HG03469 (cell line): Measurements from ENCODE around the gene TFCP2L1.

Experiments used
- ATAC-seq: cut with Tn5 transposase; IDR thresholded peaks from one replicate; pipeline ENCODE4 v1.9.1; 2021; ENCODE audit warnings: mild to moderate bottlenecking, moderate library complexity, moderate number of reproducible peaks; ENCODE audit not compliant: unreplicated experiment

The TFCP2L1 gene

DNA sequence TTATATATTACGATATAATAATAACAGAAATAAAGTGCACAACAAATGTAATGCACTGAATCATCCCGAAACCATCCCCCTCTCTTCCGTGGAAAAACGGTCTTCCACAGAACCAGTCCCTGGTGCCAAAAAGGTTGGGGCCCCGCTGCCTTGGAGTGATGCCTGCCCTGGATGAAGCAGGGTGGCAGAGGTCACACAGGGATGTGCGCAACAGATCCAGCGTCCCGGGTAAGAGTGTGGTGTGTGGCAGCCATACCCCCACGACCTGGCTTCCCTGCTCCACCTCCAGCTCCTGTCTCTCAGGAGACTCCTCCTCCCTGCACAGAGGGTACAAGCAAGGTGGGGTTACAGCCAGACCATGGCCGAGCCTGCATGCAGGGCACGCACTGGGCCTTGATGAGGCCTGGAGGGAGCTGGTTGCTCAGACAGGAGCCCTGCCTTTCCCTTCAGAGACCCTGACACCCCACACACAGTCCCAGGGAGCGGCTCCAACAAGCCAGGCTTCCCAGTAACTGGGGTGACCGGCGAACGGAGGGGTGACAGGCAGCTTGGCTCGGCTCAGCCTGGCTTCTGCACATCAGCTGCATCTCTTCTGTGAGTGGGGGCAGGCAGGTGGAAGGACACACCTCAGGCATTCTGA is 41.1 kb downstream of the TFCP2L1 start:
- no peak for ATAC-seq

DNA sequence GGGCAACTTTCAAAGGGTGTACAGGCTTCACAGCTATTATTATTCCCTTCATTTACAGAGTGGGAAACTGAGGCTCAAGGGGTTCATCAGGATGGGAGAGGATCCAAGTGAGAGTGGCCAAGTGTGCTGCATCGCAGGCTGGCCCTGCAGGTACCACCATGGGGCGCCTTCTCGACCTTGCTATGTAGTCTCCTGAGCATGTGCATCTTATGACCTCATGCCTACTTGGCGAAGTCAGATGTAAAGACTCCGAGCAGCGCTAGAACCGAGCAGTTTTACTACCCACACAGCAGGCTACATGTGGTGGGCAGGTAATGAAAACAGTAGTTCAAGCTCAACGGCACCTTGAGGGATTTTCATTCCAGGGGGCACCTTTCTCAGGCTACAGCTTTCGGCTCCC is 42.0 kb downstream of the TFCP2L1 start:
- ATAC-seq = no peak

DNA sequence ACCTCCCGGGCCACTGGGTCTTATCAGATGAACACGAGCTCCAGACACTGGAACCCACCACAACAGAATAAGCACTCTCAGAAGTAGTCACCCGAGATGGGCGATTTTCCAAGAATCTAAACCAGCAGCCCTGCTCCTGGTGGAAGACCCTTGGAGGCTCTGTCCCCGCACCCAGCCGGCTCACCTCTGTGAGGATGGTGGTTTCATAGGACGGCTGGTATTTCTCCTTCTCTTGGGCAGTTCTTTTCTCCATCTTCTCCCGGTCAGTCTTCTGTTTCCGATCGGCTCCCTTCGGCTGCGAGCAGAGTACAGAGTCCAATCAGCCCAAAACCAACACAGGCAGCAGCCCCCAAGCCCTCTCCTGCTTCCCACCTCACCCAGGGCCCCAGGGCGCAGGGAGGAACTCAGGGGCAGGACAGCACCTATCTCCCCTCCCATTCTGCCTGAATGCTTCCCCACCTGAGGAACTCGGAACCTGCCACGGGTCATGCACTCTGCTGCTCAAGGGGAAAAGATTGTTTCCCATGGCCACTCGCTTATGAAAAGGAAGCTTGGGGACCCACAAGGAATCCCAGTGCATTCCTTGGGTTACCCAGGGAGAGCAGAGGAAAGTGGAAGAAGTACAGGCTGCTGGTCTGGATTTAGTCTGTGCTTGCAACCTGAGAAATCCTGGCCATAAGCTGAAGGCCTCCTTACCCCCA is 42.7 kb downstream of the TFCP2L1 start:
- ATAC-seq = no peak

DNA sequence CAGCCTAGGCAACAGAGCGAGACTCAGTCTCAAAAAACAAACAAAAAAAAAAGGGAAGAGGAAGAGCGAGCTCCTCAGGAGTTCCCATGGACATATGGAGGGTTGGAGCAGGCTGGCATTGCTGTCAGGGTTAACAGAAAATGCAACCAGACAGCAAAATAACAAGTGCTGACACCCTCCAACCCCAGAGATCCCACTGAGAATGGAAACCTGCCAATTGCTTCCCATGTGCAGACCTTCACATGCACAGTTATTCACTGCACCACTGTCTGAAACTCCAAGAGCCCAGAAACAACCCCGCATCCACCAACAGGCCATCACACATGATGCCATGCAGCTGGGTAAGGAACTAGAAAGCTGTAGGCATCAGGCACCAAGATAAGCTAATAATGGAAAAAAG is 43.5 kb downstream of the TFCP2L1 start:
- no peak for ATAC-seq

DNA sequence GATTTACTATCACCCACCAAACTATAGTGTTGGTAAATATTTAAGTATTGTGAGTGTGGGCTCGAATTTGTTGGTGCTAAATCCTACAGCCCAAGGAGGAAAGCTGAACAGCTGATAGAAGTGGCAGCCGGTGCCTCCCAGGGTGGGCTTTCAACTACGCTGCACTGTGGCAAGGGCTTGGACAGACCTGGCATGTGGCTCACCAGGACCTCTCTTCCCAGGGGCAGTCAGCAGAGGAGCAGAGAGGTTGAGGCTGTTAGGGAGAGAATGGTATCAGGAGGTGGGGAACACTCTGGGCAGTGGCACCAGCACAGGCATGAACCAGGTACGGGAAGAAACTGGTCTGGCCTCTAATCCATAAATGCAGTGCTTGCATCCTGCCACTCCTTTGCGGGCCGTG is 44.6 kb downstream of the TFCP2L1 start:
- ATAC-seq = no peak

DNA sequence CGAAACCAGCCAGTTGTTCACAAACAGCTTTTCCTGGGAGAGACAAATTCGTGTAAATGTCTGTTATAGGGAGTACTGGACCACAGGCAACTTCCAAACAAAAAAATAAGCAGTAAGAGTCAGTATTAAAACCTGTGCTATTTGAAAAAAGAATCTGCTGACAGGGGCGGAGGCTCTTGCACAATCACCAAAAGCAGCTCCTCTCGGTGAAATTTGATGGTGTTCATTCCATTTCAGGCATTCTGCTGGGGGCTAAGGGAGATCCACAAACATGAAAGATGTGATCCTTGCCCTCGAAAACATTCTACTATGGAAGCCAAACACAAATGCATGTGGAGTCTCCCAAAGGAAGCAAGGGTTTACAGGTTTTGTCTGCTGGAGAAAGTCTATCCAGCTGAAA is 45.0 kb downstream of the TFCP2L1 start:
- no peak for ATAC-seq

DNA sequence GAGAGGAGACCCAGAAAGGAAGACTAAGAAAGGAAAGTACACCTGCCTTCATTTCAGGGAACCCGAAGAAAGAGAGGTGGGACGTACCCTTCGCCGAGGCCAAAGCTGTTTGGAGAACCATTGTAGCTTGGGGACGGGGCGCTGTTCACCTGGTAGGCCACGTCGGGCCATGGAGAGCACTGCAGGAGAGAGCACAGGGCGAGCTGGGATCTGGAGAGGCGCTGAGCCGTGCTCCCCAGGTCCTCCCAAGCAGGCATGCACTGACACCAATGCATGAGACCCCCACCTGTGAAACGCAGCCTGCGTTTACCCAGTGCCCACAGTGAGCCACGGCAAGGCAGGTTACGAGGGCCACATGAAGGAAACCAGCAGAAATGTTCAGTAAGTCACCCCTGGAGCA is 45.5 kb downstream of the TFCP2L1 start:
- ATAC-seq = no peak

DNA sequence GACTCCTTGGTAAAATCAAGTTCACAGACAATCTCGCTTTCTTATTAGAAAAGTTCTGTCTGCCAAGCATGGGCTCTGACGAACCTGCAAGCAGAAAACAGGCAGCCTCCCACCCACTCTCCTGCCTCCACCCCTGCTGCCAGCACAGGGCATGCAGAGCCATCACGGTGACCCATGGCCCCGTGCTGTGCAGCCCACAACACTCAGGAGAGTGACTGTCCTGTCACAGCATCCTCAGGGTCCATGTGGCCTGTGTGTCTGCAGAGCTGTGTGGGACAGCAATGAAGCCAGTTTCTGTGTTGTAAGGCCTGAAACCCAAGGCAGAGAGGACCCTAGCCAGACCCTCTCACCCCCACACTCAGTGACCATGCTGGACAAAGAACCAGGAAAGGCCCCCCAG is 46.2 kb downstream of the TFCP2L1 start:
- no peak for ATAC-seq

DNA sequence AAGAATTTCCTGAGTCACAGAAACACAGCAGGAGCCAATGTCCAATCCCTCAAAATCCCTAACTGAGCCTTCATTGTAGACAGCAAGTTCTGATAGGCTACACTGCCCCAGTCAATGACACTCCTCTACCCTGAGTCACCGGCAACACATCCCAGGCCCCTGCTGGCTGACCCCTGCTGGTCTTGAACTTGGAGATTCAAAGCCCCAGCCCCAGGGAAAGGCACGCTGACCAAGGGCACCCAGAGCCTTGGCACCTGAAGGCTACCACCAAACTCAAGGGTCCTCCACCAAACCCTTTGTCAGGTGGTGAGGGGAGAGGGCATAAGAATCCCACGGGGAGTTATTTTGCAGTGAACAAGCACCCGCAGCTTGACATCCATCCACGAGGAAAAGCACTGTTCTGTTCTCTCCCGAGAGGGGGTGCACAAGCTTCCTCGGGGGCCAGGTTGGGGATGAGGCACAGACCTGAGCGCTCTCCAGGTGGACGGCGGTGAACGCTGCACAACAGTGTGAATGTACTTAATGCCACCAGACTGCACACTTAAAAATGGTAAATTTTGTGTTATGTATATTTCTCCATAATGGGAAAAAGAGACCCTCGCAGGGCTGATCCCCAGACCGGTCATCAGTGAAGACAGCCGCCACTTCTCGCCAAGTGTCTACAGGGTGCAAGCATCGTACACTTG is 46.9 kb downstream of the TFCP2L1 start:
- no peak for ATAC-seq

DNA sequence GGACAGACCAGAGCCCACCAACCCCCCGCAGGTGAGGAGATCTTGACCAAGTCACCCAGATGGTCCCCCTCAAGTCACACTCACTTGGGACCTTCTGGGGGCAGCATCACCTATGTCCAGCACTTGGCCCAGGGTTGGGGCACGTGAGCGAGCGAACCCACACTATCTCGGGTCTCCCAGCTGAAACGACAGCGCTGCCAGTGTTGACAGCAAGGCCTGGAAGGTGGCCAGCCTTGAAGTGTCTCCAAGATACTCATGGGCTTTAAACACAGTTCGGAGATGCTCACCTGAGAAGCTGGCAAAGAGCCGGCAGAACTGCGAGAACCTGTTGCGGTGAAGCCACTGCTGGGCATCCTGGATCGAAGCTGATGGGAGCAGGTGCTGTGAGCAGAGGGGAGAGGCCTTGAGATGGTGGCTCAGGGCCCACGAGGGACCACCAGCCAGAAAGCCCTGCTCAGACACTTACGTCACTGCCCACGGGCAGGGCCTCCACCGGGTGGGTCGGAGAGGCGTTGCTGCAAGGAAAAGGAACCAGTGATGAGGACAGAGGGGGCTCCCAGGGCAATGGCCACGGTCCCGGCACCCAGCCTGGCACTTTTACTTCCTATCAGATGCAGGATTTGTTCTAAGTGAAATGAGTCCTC is 47.5 kb downstream of the TFCP2L1 start:
- no peak for ATAC-seq

DNA sequence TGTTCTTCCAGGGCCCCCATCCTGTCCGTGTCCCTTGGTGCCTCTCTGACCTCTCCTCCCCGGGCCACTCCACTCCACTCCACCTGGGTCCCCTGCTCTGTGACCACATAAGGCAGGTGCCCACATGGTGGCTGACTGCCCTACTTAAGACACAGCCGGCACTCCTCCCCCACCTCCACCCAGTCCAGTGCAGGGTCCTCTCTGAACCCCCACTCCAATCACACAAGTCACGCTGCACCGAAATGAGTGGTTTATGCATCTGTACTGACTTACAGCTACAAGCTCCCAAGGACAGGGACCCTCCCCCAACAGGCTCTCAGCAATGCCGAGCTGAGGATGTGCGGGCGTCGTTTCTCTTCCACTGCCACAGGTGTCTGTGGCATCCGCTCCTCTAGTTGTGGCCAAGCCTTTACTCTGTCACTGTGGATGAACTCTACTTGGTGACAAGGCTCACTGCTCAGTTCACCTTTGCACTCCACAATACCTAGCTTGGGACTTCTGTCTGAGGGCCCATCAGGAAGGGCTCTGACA is 48.3 kb downstream of the TFCP2L1 start:
- no peak for ATAC-seq

DNA sequence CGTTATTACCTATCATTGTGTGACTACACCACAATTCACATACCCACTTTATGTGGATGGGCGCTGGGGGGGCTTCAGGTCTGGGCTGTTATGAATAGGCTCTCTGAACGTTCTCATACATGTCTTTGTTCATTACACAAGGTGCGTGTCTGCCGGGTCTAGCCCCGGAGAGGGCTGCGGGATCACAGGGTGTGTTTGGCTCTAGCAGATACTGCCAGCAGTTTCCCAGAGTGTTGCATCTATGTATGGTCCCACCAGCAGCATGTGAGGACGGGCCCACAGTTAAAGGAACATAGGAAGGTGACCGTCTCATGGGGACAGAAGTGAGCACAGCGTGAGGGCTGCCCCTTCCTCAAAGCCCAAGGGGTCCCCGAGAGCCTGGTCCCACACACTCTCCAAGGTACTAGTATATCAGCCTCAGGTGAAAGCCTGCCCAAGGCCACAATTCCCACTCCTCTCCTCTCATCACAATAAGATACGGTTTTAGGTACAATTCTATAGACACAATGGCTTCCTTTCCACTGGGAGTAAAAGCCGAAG is 48.8 kb downstream of the TFCP2L1 start:
- ATAC-seq = no peak

DNA sequence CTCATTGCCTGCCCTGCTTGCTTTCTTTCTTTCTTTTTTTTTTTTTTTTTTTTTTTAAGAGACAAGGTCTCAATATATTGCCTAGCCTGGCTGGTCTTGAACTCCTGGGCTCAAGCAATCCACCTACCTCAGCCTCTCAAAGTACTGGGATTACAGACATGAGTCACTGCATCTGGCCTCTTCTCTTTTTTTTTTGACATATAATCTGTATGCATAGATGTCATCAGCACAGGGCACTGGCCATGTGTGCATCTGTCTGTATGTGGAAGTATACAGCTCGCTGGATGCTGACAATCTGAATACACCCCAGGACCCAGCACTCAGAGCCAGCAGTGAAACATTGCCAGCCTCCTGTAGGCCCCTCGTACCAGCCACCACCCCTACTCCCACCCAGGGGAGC is 49.5 kb downstream of the TFCP2L1 start:
- no peak for ATAC-seq

DNA sequence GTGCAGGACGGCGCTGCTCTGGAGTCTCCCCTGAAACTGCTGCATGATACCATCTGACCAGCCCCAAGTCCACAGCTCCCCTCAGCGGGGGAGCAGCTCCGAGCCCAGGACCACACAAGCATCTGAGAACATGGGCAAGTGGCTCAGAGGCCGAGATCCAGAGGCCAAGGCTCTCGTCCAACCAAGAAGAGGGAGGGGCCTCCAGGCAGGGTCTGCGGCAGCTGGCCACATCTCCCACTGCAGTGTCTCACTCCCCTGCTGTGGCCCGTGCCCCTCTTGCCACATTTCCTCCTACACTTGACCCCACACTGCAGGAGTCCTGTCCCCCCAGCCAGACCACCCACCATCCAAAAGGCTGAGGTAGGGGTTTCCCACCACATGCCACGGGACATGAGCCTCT is 50.2 kb downstream of the TFCP2L1 start:
- no peak for ATAC-seq

DNA sequence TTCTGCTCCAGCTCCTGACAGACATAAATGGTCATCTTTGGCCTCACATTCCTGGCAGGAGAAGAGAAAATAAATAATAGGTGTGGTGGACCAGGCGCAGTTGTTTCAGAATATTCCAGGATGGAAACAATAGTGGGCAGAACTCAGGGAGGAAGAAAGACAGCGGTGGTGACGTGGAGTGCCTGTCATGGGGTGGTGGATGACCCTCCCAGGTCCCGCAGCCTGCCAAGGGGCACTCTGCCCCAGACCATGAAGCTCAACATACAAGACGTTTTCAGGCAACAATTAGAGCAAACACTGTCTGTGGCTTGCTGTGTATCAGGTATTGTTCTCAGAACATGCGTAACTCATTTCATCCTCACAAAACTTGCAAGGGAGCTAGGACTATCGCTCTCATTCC is 50.9 kb downstream of the TFCP2L1 start:
- no peak for ATAC-seq

DNA sequence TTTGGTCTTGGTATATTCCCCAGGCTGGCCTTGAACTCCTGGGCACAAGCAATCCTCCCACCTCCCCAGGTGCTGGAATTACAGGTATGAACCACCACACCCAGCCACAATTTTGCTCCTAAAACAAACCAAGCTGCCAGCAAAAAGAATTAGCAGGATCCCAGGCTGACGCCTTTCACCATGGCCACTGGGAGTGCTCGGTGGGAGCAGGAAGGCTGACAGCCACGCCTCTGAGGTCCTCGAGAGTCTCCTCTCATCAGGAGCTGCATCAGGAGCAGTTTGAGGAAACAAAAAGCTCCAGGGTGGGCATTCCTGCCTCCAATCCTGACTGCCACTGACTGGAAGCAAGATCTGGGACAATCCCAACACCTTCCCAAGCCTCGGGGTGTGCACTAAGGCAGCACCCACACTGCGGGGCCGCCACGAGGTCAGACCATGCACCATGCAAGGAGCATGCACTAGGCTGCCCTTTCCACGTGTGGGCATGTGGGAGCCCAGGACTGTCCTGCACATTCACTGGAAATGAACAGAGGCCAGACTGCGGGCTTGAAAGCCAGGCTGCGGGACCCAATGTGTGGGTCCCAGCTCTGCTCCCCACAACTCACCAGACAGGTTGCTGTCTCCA is 51.4 kb downstream of the TFCP2L1 start:
- ATAC-seq = no peak

DNA sequence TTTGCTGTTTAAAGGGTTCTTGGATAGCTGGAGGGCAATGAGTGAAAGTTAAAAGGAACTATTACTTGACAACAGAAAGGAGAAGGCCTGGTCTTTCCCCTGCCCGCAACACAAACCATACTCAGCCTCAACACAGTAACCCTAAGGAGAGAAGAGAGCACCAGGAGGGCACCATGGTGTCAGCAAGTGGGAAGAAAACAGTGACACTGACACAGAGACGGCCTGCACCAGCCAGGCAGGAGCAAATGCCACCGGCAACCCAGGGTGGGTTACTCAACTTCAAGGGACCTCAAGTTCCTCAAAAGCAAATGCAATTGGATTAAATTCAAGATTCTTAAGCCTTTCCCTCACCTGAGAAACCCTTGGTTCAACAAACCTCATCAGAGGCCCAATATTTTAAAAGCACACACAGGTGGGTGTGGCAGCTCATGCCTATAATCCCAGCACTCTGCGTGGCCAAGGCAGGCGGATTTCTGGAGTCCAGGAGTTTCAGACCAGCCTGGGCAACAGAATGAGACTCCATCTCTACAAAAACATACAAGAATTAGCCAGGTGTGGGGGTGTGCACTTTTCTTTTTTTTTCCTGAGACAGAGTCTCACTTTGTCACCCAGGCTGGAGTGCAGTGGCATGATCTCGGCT is 52.3 kb downstream of the TFCP2L1 start:
- no peak for ATAC-seq

DNA sequence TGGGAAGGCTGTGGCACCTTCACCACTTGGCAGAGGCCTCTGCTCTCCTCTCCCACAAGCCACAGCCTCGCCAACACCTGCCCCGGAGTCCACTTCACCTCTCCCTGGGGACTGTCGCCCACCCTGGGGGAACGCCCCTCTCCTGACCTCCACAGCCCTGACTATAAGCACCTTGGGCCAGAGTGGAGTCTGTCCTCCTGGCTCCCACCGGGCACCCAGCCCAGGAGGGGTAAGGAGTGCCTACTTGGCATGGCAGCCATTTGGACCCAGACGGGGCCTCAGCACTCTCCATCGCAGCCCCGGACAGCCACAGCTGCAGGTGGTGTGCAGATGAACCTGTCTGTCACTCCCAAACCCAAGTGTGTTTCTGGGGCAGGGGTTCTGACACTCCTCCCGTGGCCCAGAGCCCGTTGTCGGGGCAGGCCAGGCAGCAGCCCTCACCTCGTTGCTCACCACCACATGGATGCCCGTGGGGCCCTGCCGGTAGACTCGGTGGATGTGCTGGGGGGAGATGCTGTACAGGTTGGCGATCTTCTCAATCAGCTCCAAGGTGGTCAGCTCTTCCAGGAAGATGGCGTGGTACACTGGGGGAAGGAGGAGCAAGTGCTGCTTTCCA is 53.5 kb downstream of the TFCP2L1 start:
- ATAC-seq = no peak

DNA sequence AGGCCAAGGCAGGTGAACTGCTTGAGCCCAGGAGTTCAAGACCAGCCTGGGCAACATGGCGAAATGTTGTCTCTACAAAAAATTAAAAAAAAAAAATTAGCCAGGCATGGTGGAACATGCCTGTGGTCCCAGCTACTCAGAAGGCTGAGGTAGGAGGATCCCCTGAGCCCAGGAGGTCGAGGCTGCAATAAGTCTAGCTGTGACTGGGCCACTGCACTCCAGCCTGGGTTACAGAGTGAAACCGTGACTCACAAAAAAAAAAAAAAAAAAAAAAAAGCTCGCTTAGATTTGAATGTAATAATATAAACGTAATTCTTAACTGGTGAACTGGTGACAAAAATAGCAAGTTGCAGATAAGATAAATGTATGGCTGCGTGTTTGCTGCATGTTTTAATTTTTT is 56.5 kb downstream of the TFCP2L1 start:
- ATAC-seq = no peak
